ENCODE results near the gene FAIM2. TPM values are rescaled to one million over a fixed set of nuclear protein-coding genes. Genes with fewer than 3 reads are reported as not detected.

FAIM2 gene
- total RNA-seq, 1 experiment from 2014 or later: 0.18 TPM

- Histone ChIP-seq H3K9me3 (ENCODE audit: low read length) (no peaks in the 10 kb centered on the region), H3K4me2 (ENCODE audit: low read length) (peak overlapping the region; percentile 47; the same call in 1 of the 2 replicates), H2AFZ (ENCODE audit: low read length) (0 out of 2 replicates have a peak overlapping the region, but pooled peaks have one; percentile 32), H3K36me3 (ENCODE audit: low read depth, low read length) (no peaks in the 10 kb centered on the region), H3K4me3 (ENCODE audit: low read length) (no peak overlapping the region), H3K79me2 (ENCODE audit: low read length) (no peaks in the 10 kb centered on the region), H4K20me1 (ENCODE audit: low read length) (no peaks in the 10 kb centered on the region), H3F3A (ENCODE audit: low read length, unreplicated experiment) (no peaks in the 10 kb centered on the region), H3K27me3 (ENCODE audit: low read length) (no peaks in the 10 kb centered on the region), H3K9ac (ENCODE audit: low read length) (no peak overlapping the region), H3K27ac (ENCODE audit: low read length) (peak overlapping the region; percentile 35), H3K4me1 (ENCODE audit: insufficient read depth, low read length) (peaks cover 14% of the 10 kb centered on the region), H3K9me2 (replicated peaks; ENCODE audit: low read length) (no peaks in the 10 kb centered on the region)
- intact Hi-C loops (cut with micrococcal nuclease): no loop called here
- BruUV-seq (replicated peaks): no TSS peak
- POLR2A ChIA-PET (ENCODE audit: unreplicated experiment): no interaction called here
- DNase-seq (no peak), ATAC-seq (no peak)
- TF ChIP-seq EZH2 (IDR thresholded peaks at IDR 0.05; ENCODE audit: low read length, unreplicated experiment) (no peak), EZH2phosphoT487 (IDR thresholded peaks at IDR 0.05; ENCODE audit: borderline replicate concordance, low read length) (no peak)
- TF ChIP-seq, protein P1, sequence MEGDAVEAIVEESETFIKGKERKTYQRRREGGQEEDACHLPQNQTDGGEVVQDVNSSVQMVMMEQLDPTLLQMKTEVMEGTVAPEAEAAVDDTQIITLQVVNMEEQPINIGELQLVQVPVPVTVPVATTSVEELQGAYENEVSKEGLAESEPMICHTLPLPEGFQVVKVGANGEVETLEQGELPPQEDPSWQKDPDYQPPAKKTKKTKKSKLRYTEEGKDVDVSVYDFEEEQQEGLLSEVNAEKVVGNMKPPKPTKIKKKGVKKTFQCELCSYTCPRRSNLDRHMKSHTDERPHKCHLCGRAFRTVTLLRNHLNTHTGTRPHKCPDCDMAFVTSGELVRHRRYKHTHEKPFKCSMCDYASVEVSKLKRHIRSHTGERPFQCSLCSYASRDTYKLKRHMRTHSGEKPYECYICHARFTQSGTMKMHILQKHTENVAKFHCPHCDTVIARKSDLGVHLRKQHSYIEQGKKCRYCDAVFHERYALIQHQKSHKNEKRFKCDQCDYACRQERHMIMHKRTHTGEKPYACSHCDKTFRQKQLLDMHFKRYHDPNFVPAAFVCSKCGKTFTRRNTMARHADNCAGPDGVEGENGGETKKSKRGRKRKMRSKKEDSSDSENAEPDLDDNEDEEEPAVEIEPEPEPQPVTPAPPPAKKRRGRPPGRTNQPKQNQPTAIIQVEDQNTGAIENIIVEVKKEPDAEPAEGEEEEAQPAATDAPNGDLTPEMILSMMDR (conservative IDR thresholded peaks at IDR 0.05; ENCODE audit: low read depth, low read length): no peak
- CTCF ChIA-PET: no interaction called here
Observed at GRCh38 chr12:49894751-49895148, 8.9 kb downstream of the FAIM2 start.

DNA sequence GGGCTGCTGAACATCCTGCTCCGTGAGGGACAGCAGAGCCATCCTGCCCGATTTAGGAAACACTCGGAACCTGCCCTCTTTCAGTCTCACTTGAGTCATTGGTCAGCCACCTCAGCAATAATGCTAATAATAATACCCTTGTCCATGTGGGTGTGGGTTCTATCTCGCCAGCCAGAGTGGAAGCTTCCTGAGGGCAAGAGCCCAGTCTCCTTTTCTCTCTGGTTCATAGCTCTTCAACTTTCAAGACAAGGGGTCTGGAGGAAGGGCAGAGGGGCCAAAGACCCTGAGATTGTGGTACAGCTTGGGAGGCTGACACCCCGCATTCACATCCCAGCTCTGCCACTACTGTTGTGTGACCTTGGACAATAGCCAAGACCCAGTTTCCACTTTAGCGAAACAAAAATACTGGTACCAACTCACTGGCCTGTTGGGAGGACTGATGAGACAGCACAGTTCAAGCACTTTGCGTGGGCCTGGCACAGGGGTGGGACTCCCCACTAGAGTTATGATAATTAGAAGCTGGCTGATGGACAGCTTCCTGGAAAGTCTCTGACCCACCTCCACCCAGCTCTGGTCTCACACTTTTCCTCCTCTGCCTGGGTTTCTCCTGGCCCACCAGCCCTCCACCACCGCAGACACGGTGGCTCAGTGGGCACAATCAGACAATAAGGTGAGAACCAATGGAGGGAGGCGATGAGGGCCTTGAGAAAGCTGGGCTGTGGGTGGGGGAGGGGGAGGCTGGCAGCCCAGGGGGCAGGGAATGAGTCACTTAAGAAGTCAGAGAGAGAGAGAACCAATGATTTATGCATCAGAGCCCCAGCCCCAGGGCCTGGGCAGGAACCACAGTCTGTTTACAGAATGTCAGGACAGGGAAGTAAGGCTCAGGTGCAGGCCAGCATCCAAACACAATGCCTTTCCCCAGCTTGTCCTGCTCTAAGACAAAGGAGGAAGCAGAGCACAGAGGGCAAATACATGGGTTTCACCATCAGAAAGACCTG lies 9.6 kb downstream of the FAIM2 start:
- H2AFZ ChIP-seq (ENCODE audit: low read length): 0 out of 2 replicates have a peak overlapping the region, but pooled peaks have one; percentile 32
- H3K27ac ChIP-seq (ENCODE audit: low read length): peak overlapping the region; percentile 35
- H3K4me1 ChIP-seq (ENCODE audit: insufficient read depth, low read length): peaks cover 14% of the 10 kb centered on the region
- ATAC-seq: peak; percentile 93
- no peak overlapping the region for H3K4me3 ChIP-seq (ENCODE audit: low read length)
- POLR2A ChIA-PET (ENCODE audit: unreplicated experiment): no interaction called here
- H4K20me1 ChIP-seq (ENCODE audit: low read length): no peaks in the 10 kb centered on the region
- H3K9me3 ChIP-seq (ENCODE audit: low read length): no peaks in the 10 kb centered on the region
- TF ChIP-seq, protein P1 (conservative IDR thresholded peaks at IDR 0.05; ENCODE audit: low read depth, low read length): no peak
- no peak for TF ChIP-seq EZH2phosphoT487 (IDR thresholded peaks at IDR 0.05; ENCODE audit: borderline replicate concordance, low read length)
- TF ChIP-seq EZH2 (IDR thresholded peaks at IDR 0.05; ENCODE audit: low read length, unreplicated experiment): no peak
- no TSS peak for BruUV-seq (replicated peaks)
- H3K79me2 ChIP-seq (ENCODE audit: low read length): no peaks in the 10 kb centered on the region
- CTCF ChIA-PET: no interaction called here
- intact Hi-C loops (cut with micrococcal nuclease): no loop called here
- no peaks in the 10 kb centered on the region for H3K9me2 ChIP-seq (replicated peaks; ENCODE audit: low read length)
- DNase-seq: peak; percentile 86
- H3K9ac ChIP-seq (ENCODE audit: low read length): no peak overlapping the region
- H3F3A ChIP-seq (ENCODE audit: low read length, unreplicated experiment): no peaks in the 10 kb centered on the region
- H3K36me3 ChIP-seq (ENCODE audit: low read depth, low read length): no peaks in the 10 kb centered on the region
- H3K27me3 ChIP-seq (ENCODE audit: low read length): no peaks in the 10 kb centered on the region
- H3K4me2 ChIP-seq (ENCODE audit: low read length): peak overlapping the region; percentile 47; the same call in 1 of the 2 replicates

Data from PC-3 (cell line).